Thyroid gland (tissue), 4 donors: ENCODE results near the gene DNM3.

ENCODE experiments used
- CTCF ChIP-seq, 6 experiments: fragments of 200-600 bp in 3 of 6; fragments of 450-650 bp in 3 of 6; sonication (generic) in 3 of 6; IDR thresholded peaks; one replicate each; pipeline ENCODE4 v1.5.1; 2016 to 2019; ENCODE audit warnings: antibody characterized with exemption in 6 of 6, mild to moderate bottlenecking in 2 of 6, inconsistent platforms in 1 of 6, moderate library complexity in 1 of 6
- POLR2A ChIP-seq, 2 donors: fragments of 450-650 bp; IDR thresholded peaks; one replicate each; pipeline ENCODE4 v1.6.1; 2017; ENCODE audit warnings: antibody characterized with exemption in 2 of 2, mild to moderate bottlenecking in 2 of 2, moderate library complexity in 1 of 2

- TF ChIP-seq CTCF (IDR thresholded peaks at IDR 0.05) (no peak), POLR2A (IDR thresholded peaks at IDR 0.05) (no peak)
These were observed 199.2 kb downstream of the DNM3 start for GRCh38 chr1:172040466-172040865.
